HG02840 (cell line): Measurements from ENCODE around the gene UNC50.
"Not testable (repeated sequence)": the region's sequence is repeated elsewhere in the genome, so short reads cannot be mapped to it uniquely, and the experiment has no call there.

Experiments used
- ATAC-seq: cut with Tn5 transposase; IDR thresholded peaks from one replicate; pipeline ENCODE4 v1.9.1; 2021; ENCODE audit warnings: mild to moderate bottlenecking, moderate library complexity, moderate number of reproducible peaks; ENCODE audit not compliant: unreplicated experiment, low FRiP score

Gene UNC50

GRCh38 chr2:98658816-98659490 is 50.6 kb downstream of the UNC50 start:
- no peak for ATAC-seq

GRCh38 chr2:98659491-98659840 is 51.1 kb downstream of the UNC50 start:
- ATAC-seq, result not testable (repeated sequence)

- ATAC-seq, result no peak
Observed at GRCh38 chr2:98663511-98664090, 55.2 kb downstream of the UNC50 start.

GRCh38 chr2:98664323-98664722 is 55.9 kb downstream of the UNC50 start:
- ATAC-seq, result no peak

- no peak for ATAC-seq
Observed at GRCh38 chr2:98665677-98666076, 57.3 kb downstream of the UNC50 start.
